Measurements from ENCODE around the gene RALGPS2. TPM values are rescaled to one million over a fixed set of nuclear protein-coding genes. Genes with fewer than 3 reads are reported as not detected.

The RALGPS2 gene
- total and polyA plus RNA-seq, 7 donors = 6.6 to 24.3 (median 14.3) TPM

- DNase-seq = no peak
- H3K4me1 ChIP-seq = no peaks in the 10 kb centered on the region
- H3K27me3 ChIP-seq = no peaks in the 10 kb centered on the region
- WGBS, 2 donors = 65 to 75% methylated on average over 5 of the region's 5 CpGs
- H3K9me3 ChIP-seq = no peaks in the 10 kb centered on the region
- no peak overlapping the region for H3K27ac ChIP-seq
- intact Hi-C loops (cut with DNase I) = no loop called here
- no peak overlapping the region for H3K4me3 ChIP-seq
- TF ChIP-seq CTCF (IDR thresholded peaks at IDR 0.05) = no peak
- no peak for TF ChIP-seq POLR2A (IDR thresholded peaks at IDR 0.05)
- no peak for TF ChIP-seq POLR2AphosphoS5 (IDR thresholded peaks at IDR 0.05)
- no peak for TF ChIP-seq EP300 (IDR thresholded peaks at IDR 0.05)
- no peaks in the 10 kb centered on the region for H3K36me3 ChIP-seq
Measured at GRCh38 chr1:178690496-178690895, 34.5 kb upstream of the RALGPS2 start.

- Histone ChIP-seq H3K36me3 (no peaks in the 10 kb centered on the region), H3K9me3 (no peaks in the 10 kb centered on the region), H3K4me3 (no peak overlapping the region), H3K27me3 (no peaks in the 10 kb centered on the region), H3K4me1 (no peaks in the 10 kb centered on the region), H3K27ac (no peak overlapping the region)
- WGBS, 2 donors = 92 to 93% methylated on average over 5 of the region's 5 CpGs
- DNase-seq = no peak
- no peak for TF ChIP-seq POLR2AphosphoS5 (IDR thresholded peaks at IDR 0.05)
- no peak for TF ChIP-seq EP300 (IDR thresholded peaks at IDR 0.05)
- no peak for TF ChIP-seq POLR2A (IDR thresholded peaks at IDR 0.05)
- TF ChIP-seq CTCF (IDR thresholded peaks at IDR 0.05) = no peak
- intact Hi-C loops (cut with DNase I) = no loop called here
Measured at GRCh38 chr1:178692564-178693327, 32.3 kb upstream of the RALGPS2 start.

- intact Hi-C loops (cut with DNase I) = no loop called here
- Histone ChIP-seq H3K9me3 (no peaks in the 10 kb centered on the region), H3K4me3 (no peak overlapping the region), H3K27ac (no peak overlapping the region), H3K27me3 (no peaks in the 10 kb centered on the region), H3K36me3 (no peaks in the 10 kb centered on the region), H3K4me1 (no peaks in the 10 kb centered on the region)
- no peak for DNase-seq
- TF ChIP-seq CTCF (IDR thresholded peaks at IDR 0.05) (no peak), POLR2A (IDR thresholded peaks at IDR 0.05) (no peak), POLR2AphosphoS5 (IDR thresholded peaks at IDR 0.05) (no peak), EP300 (IDR thresholded peaks at IDR 0.05) (no peak)
- WGBS, 2 donors = 69 to 80% methylated on average over 2 of the region's 2 CpGs
Measured at GRCh38 chr1:178693366-178693765, 31.7 kb upstream of the RALGPS2 start.

GRCh38 chr1:178694923-178695525 lies 30.0 kb upstream of the RALGPS2 start:
- TF ChIP-seq POLR2A (IDR thresholded peaks at IDR 0.05) (no peak), CTCF (IDR thresholded peaks at IDR 0.05) (no peak), POLR2AphosphoS5 (IDR thresholded peaks at IDR 0.05) (no peak), EP300 (IDR thresholded peaks at IDR 0.05) (no peak)

More at GRCh38 chr1:178694923-178695525, 30.0 kb upstream of the RALGPS2 start:
- Histone ChIP-seq H3K36me3 (no peaks in the 10 kb centered on the region), H3K27ac (no peak overlapping the region), H3K27me3 (no peaks in the 10 kb centered on the region), H3K4me1 (no peaks in the 10 kb centered on the region), H3K9me3 (no peaks in the 10 kb centered on the region), H3K4me3 (no peak overlapping the region)
- 73 to 82% methylated on average over 2 of the region's 2 CpGs for WGBS, 2 donors
- no peak for DNase-seq
- intact Hi-C loops (cut with DNase I) = no loop called here

Data from sigmoid colon (tissue), 7 donors.